Immature natural killer cell (primary cell): ENCODE results near the gene PADI1. TPM values are rescaled to one million over a fixed set of nuclear protein-coding genes. Genes with fewer than 3 reads are reported as not detected.

Source experiments
- DNase-seq, 3 donors: peaks; one replicate each; pipeline ENCODE4 v3.0.0; 2022; ENCODE audit warnings: mixed read lengths in 1 of 3
- H3K27ac Mint-ChIP-seq, 6 donors: one replicate each; pipeline ENCODE4 v1.8.0; 2020; ENCODE audit warnings: mixed read lengths in 6 of 6, mild to moderate bottlenecking in 5 of 6, inconsistent platforms in 4 of 6, moderate library complexity in 3 of 6
- H3K27me3 Mint-ChIP-seq, 3 donors: one replicate each; pipeline ENCODE4 v1.8.0; 2020 to 2021; ENCODE audit warnings: low read depth in 3 of 3, mild to moderate bottlenecking in 3 of 3, mixed read lengths in 3 of 3, moderate library complexity in 3 of 3, inconsistent platforms in 1 of 3
- H3K36me3 Mint-ChIP-seq, 3 donors: one replicate each; pipeline ENCODE4 v1.8.0; 2020; ENCODE audit warnings: mixed read lengths in 3 of 3, inconsistent platforms in 2 of 3, mild to moderate bottlenecking in 2 of 3
- H3K4me1 Mint-ChIP-seq, 2 donors: one replicate each; pipeline ENCODE4 v1.8.0; 2020; ENCODE audit warnings: inconsistent platforms in 2 of 2, mild to moderate bottlenecking in 2 of 2, mixed read lengths in 2 of 2, moderate library complexity in 1 of 2
- H3K4me3 Mint-ChIP-seq, 5 donors: one replicate each; pipeline ENCODE4 v1.8.0; 2020; ENCODE audit warnings: mild to moderate bottlenecking in 5 of 5, mixed read lengths in 5 of 5, inconsistent platforms in 3 of 5, moderate library complexity in 3 of 5
- H3K9me3 Mint-ChIP-seq, 6 donors: one replicate each; pipeline ENCODE4 v1.8.0; 2020; ENCODE audit warnings: mild to moderate bottlenecking in 6 of 6, mixed read lengths in 6 of 6, inconsistent platforms in 4 of 6, moderate library complexity in 3 of 6
- polyA plus RNA-seq, 3 donors: library from polyadenylated mRNA; unstranded; fragments of 300-500 nt; fragmentation: Illumina TruSeq; gene quantifications; one replicate each; pipeline ENCODE4 v1.2.3, GENCODE V29; 2021

Gene PADI1
- polyA plus RNA-seq, 3 donors from 2014 or later = not detected

DNA sequence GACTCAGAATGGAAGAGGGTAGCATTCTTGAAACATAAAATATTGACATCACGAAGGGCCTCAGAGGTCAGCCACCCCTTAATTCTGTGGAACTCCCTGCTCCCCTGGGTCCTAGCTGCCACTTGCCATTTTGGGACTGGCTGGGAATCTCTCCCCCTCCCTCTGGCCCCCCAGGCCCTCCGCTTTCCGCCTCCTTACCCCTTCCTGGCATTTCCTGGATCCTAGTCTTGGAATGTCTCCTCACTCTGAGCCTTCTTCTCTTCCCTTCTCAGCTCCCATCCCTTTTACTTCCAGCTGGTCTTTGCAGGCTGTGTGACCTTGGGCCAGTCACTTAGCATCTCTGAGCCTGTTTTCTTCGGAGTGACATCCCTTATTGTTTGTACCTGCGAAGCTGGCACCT lies 4.5 kb downstream of the PADI1 start:
- Mint-ChIP-seq H3K4me1 (peaks cover 33 to 45% of the 10 kb centered on the region in 2 donors), H3K27ac (no peak overlapping the region), H3K9me3 (no peaks in the 10 kb centered on the region), H3K27me3 (peaks cover 7 to 18% (median 13%) of the 10 kb centered on the region in 3 donors), H3K36me3 (no peaks in the 10 kb centered on the region), H3K4me3 (no peak overlapping the region)
- DNase-seq = no peak

DNA sequence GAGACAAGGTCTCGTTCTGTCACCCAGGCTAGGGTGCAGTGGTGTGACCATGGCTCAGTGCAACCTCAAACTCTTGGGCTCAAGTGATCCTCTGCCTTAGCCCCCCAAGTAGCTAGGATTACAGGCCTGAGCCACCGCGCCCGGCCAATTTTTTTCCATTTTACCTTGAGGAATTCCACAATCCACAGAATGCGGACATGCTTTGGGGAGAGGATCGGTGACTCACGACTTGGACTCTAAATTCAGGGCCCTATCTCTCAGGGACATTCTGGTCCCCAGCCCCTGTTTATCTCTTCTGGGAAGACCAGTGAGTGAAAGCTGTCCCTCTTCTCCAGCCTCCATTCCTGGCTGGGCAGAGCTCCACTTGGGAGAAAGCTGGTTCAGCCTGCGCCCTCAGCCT lies 5.2 kb downstream of the PADI1 start:
- H3K9me3 Mint-ChIP-seq = no peaks in the 10 kb centered on the region
- no peak overlapping the region for H3K4me3 Mint-ChIP-seq
- peaks cover 5 to 16% (median 12%) of the 10 kb centered on the region in 3 donors for H3K27me3 Mint-ChIP-seq
- no peak for DNase-seq
- H3K4me1 Mint-ChIP-seq = peaks cover 33 to 46% of the 10 kb centered on the region in 2 donors
- H3K27ac Mint-ChIP-seq = no peak overlapping the region
- no peaks in the 10 kb centered on the region for H3K36me3 Mint-ChIP-seq

DNA sequence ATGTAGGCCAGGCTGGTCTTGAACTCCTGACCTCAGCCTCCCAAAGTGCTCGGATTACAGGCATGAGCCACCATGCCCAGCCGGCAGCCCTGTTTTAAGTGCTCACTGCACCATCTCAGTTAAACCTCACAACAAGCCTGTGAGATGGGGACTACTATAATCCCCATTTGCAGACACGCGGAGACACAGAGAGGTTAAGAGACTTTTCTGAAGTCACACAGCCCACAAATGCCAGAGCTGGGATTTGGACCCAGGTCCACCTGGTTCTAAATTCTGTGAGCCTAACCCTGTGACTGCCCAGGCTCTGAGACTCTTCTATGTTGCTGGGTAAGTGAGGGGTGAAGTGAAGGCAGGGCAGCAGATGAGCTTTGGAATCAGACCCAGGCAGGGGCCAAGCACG lies 6.4 kb downstream of the PADI1 start:
- peaks cover 33 to 44% of the 10 kb centered on the region in 2 donors for H3K4me1 Mint-ChIP-seq
- H3K27me3 Mint-ChIP-seq = peaks cover 8 to 16% (median 12%) of the 10 kb centered on the region in 3 donors
- peak overlapping the region in 1 of 6 donors; percentile 49 for H3K27ac Mint-ChIP-seq
- H3K9me3 Mint-ChIP-seq = no peaks in the 10 kb centered on the region
- no peak for DNase-seq
- H3K36me3 Mint-ChIP-seq = no peaks in the 10 kb centered on the region
- no peak overlapping the region for H3K4me3 Mint-ChIP-seq

GRCh38 chr1:17212009-17212408 lies 7.1 kb downstream of the PADI1 start:
- no peaks in the 10 kb centered on the region for H3K9me3 Mint-ChIP-seq
- no peaks in the 10 kb centered on the region for H3K36me3 Mint-ChIP-seq
- peaks cover 10 to 16% (median 11%) of the 10 kb centered on the region in 3 donors for H3K27me3 Mint-ChIP-seq
- peak overlapping the region in 2 of 5 donors; percentile 65 to 76 for H3K4me3 Mint-ChIP-seq
- peaks cover 32 to 42% of the 10 kb centered on the region in 2 donors for H3K4me1 Mint-ChIP-seq
- no peak for DNase-seq
- H3K27ac Mint-ChIP-seq = peak overlapping the region in 1 of 6 donors; percentile 55

DNA sequence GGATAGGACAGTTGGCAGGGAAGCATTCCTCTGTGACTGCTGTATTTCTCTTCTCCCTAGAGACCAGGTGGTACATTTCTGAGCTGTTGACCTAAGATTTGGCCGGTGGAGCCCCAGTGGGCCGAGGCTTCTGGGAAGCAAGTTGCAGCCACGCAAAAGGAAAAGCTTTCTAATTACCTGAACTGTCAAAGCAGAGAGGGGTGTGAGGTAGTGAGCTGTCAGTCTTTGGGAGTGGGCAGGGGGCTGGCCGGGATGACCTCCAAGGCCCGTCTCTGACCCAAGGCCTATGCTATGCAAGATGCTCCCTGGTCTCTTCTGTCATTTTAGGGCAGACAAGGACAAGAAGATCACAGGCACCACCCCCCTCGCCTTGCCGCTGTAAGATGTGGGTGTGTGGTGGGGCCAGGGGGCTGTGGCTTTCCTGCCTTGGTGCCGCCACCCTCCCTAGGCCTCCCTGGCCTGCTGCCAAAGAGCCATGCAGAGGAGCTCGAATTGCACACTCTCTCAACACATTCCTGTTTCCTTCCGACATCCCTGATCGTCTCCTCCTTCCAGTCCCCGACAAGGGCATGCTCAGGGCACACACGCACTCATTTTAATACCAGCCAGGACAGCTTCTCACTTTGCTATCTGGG lies 7.7 kb downstream of the PADI1 start:
- Mint-ChIP-seq H3K4me1 (peaks cover 26 to 38% of the 10 kb centered on the region in 2 donors), H3K4me3 (peak overlapping the region; percentile 41 to 86 (median 65)), H3K27ac (peak overlapping the region in 4 of 6 donors; percentile 2 to 66 (median 42)), H3K9me3 (no peaks in the 10 kb centered on the region), H3K36me3 (no peaks in the 10 kb centered on the region), H3K27me3 (peaks cover 10 to 16% (median 11%) of the 10 kb centered on the region in 3 donors)
- DNase-seq = peak; percentile 70 to 76 (median 75)

DNA sequence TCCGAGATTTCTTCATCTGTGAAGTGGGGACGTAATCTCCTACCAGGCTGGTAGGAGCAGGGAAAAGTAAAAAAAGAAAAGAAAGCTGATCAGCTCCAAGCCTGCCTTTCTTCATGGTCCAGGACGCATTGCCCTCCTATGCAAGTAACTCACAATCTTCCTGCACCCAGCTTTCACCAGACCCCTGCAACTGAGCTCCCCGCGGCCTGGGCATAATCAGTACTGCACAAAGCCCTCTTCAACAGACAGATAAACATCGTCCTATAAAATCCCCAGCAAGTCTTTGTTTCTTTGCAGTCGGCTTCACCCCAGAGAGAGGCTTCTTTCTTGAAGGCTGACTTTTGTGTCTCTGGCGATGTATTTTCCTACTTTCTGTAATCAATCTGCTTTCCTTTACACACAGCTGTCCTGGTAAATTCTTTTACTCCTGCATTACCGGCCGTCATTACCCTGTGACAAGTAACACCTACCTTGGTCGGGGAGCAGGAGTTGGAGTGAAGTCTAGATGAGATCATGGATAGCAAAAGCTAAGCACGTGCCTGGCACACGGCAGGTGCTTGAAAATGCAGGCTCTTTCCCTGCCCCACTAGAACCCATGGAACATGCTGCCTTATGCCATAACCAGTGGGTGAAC lies 8.3 kb downstream of the PADI1 start:
- peaks cover 10 to 16% (median 11%) of the 10 kb centered on the region in 3 donors for H3K27me3 Mint-ChIP-seq
- H3K4me1 Mint-ChIP-seq = peaks cover 22 to 31% of the 10 kb centered on the region in 2 donors
- H3K4me3 Mint-ChIP-seq = peak overlapping the region; percentile 41 to 86 (median 65)
- no peaks in the 10 kb centered on the region for H3K9me3 Mint-ChIP-seq
- H3K27ac Mint-ChIP-seq = peak overlapping the region in 1 of 6 donors; percentile 49
- DNase-seq = no peak
- H3K36me3 Mint-ChIP-seq = no peaks in the 10 kb centered on the region

GRCh38 chr1:17213782-17214148 lies 8.8 kb downstream of the PADI1 start:
- H3K4me1 Mint-ChIP-seq = peaks cover 22 to 30% of the 10 kb centered on the region in 2 donors
- no peak for DNase-seq
- H3K4me3 Mint-ChIP-seq = no peak overlapping the region
- no peak overlapping the region for H3K27ac Mint-ChIP-seq
- no peaks in the 10 kb centered on the region for H3K36me3 Mint-ChIP-seq
- H3K9me3 Mint-ChIP-seq = no peaks in the 10 kb centered on the region
- H3K27me3 Mint-ChIP-seq = peaks cover 10 to 16% (median 11%) of the 10 kb centered on the region in 3 donors

- Mint-ChIP-seq H3K4me1 (peaks cover 22 to 29% of the 10 kb centered on the region in 2 donors), H3K27ac (no peak overlapping the region), H3K4me3 (peak overlapping the region in 1 of 5 donors; percentile 39), H3K9me3 (no peaks in the 10 kb centered on the region), H3K27me3 (peaks cover 10 to 16% (median 11%) of the 10 kb centered on the region in 3 donors), H3K36me3 (no peaks in the 10 kb centered on the region)
- no peak for DNase-seq
Measured at GRCh38 chr1:17214876-17215544, 10.1 kb downstream of the PADI1 start.

- no peaks in the 10 kb centered on the region for H3K36me3 Mint-ChIP-seq
- no peaks in the 10 kb centered on the region for H3K9me3 Mint-ChIP-seq
- DNase-seq = no peak
- peaks cover 10 to 16% (median 11%) of the 10 kb centered on the region in 3 donors for H3K27me3 Mint-ChIP-seq
- no peak overlapping the region for H3K4me3 Mint-ChIP-seq
- peaks cover 22 to 29% of the 10 kb centered on the region in 2 donors for H3K4me1 Mint-ChIP-seq
- H3K27ac Mint-ChIP-seq = no peak overlapping the region
Measured at GRCh38 chr1:17215545-17215890, 10.6 kb downstream of the PADI1 start.

- no peaks in the 10 kb centered on the region for H3K9me3 Mint-ChIP-seq
- H3K27ac Mint-ChIP-seq = peak overlapping the region in 1 of 6 donors; percentile 53
- no peak overlapping the region for H3K4me3 Mint-ChIP-seq
- no peak for DNase-seq
- H3K4me1 Mint-ChIP-seq = peaks cover 22 to 29% of the 10 kb centered on the region in 2 donors
- no peaks in the 10 kb centered on the region for H3K36me3 Mint-ChIP-seq
- H3K27me3 Mint-ChIP-seq = peaks cover 10 to 15% (median 11%) of the 10 kb centered on the region in 3 donors
Measured at GRCh38 chr1:17216078-17216477, 11.2 kb downstream of the PADI1 start.

GRCh38 chr1:17217607-17218006 lies 12.7 kb downstream of the PADI1 start:
- no peak overlapping the region for H3K27ac Mint-ChIP-seq
- H3K4me3 Mint-ChIP-seq = no peak overlapping the region
- no peaks in the 10 kb centered on the region for H3K9me3 Mint-ChIP-seq
- DNase-seq = no peak
- peaks cover 15 to 18% of the 10 kb centered on the region in 2 donors for H3K4me1 Mint-ChIP-seq
- H3K27me3 Mint-ChIP-seq = peaks cover 9 to 14% (median 10%) of the 10 kb centered on the region in 3 donors
- no peaks in the 10 kb centered on the region for H3K36me3 Mint-ChIP-seq

GRCh38 chr1:17218939-17219338 lies 14.0 kb downstream of the PADI1 start:
- Mint-ChIP-seq H3K27ac (no peak overlapping the region), H3K9me3 (no peaks in the 10 kb centered on the region), H3K4me3 (no peak overlapping the region), H3K4me1 (peaks cover 2 to 5% of the 10 kb centered on the region in 2 donors), H3K36me3 (no peaks in the 10 kb centered on the region), H3K27me3 (peaks cover 4 to 7% (median 5%) of the 10 kb centered on the region in 3 donors)
- DNase-seq = no peak

DNA sequence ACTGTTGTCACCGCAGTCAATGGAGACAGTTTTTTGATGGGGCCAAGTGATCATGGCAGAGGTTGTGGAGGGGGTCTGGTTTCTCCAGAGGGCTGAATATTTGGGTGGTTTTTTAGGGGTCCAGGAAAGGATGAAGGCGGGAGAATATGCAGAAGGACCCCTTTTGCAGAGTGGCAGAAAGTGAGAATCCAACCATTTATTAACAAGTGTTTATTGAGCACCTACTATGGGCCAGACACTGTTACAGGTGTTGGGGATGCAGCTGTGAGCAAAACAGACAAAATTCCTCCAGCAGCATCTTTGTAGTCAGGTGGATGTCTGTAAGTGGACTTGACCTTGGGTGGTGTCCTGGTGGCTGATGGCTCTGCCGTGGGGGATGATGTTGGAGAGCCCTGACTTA lies 15.4 kb downstream of the PADI1 start:
- Mint-ChIP-seq H3K9me3 (no peaks in the 10 kb centered on the region), H3K36me3 (no peaks in the 10 kb centered on the region), H3K27ac (no peak overlapping the region), H3K4me3 (no peak overlapping the region), H3K27me3 (peaks cover 0 to 7% (median 2%) of the 10 kb centered on the region in 3 donors), H3K4me1 (no peaks in the 10 kb centered on the region)
- no peak for DNase-seq

- Mint-ChIP-seq H3K4me3 (no peak overlapping the region), H3K27ac (no peak overlapping the region), H3K27me3 (peaks cover 0 to 3% (median 2%) of the 10 kb centered on the region in 3 donors), H3K4me1 (no peaks in the 10 kb centered on the region), H3K9me3 (no peaks in the 10 kb centered on the region), H3K36me3 (no peaks in the 10 kb centered on the region)
- DNase-seq = no peak
Measured at GRCh38 chr1:17222557-17222956, 17.6 kb downstream of the PADI1 start.
